Adrenal gland (tissue), 5 donors: ENCODE measurements around the gene TBXA2R.

ENCODE experiments used
- POLR2A ChIP-seq, 2 donors: fragments of 450-650 bp; IDR thresholded peaks; one replicate each; pipeline ENCODE4 v1.6.1; 2017; ENCODE audit warnings: antibody characterized with exemption in 2 of 2, mild to moderate bottlenecking in 2 of 2, moderate library complexity in 1 of 2
- TF ChIP-seq, protein P1 (sequence below), 6 experiments: fragments of 450-650 bp in 4 of 6; fragments of 200-600 bp in 2 of 6; sonication (generic) in 1 of 6; IDR thresholded peaks; 1 replicate in 5 of 6; 2 replicates in 1 of 6; pipeline versions ENCODE4 v1.5.1 to v1.8.0; 2016 to 2021; ENCODE audit warnings: antibody characterized with exemption in 6 of 6, mild to moderate bottlenecking in 2 of 6, moderate library complexity in 1 of 6
- donor health status: DM: no; HTN: no; CAD: no.

DNA sequence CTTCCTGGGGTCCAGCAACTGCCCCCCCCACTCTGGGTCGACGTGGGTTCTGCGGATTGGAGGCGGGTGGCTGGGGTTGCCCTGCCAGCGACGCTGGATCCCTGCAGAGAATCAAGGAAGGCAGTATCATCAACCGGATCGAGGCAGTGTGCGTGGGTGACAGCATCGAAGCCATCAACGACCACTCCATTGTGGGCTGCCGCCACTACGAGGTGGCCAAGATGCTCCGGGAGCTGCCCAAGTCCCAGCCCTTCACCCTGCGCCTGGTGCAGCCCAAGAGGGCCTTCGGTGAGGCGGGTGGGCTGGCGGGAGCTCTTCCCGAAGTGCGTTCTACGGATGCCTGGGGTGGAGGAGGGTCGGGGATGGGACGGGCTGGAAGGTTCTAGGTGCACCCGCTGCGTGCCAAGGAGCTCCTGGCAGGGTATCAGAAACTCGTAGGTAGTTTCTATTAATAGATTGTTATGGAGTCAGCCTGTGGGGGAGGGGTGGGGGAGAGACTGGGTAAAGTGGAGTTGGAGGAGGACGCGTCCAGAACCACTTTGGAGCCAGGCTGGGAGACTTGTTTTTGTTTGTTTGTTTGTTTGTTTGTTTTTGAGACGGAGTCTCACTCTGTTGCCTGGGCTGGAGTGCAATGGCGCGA is 19.8 kb downstream of the TBXA2R start:
- no peak for TF ChIP-seq POLR2A (IDR thresholded peaks at IDR 0.05)
- TF ChIP-seq, protein P1, sequence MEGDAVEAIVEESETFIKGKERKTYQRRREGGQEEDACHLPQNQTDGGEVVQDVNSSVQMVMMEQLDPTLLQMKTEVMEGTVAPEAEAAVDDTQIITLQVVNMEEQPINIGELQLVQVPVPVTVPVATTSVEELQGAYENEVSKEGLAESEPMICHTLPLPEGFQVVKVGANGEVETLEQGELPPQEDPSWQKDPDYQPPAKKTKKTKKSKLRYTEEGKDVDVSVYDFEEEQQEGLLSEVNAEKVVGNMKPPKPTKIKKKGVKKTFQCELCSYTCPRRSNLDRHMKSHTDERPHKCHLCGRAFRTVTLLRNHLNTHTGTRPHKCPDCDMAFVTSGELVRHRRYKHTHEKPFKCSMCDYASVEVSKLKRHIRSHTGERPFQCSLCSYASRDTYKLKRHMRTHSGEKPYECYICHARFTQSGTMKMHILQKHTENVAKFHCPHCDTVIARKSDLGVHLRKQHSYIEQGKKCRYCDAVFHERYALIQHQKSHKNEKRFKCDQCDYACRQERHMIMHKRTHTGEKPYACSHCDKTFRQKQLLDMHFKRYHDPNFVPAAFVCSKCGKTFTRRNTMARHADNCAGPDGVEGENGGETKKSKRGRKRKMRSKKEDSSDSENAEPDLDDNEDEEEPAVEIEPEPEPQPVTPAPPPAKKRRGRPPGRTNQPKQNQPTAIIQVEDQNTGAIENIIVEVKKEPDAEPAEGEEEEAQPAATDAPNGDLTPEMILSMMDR (IDR thresholded peaks at IDR 0.05), result no peak
